ENCODE results near the gene SKI. TPM values are rescaled to one million over a fixed set of nuclear protein-coding genes. Genes with fewer than 3 reads are reported as not detected.

The SKI gene
- total and polyA plus RNA-seq, 2 of the 8 experiments (the other 6 are each of a cell fraction or from before 2014, with no cell fraction given) = 8.3 to 87.6 TPM

DNA sequence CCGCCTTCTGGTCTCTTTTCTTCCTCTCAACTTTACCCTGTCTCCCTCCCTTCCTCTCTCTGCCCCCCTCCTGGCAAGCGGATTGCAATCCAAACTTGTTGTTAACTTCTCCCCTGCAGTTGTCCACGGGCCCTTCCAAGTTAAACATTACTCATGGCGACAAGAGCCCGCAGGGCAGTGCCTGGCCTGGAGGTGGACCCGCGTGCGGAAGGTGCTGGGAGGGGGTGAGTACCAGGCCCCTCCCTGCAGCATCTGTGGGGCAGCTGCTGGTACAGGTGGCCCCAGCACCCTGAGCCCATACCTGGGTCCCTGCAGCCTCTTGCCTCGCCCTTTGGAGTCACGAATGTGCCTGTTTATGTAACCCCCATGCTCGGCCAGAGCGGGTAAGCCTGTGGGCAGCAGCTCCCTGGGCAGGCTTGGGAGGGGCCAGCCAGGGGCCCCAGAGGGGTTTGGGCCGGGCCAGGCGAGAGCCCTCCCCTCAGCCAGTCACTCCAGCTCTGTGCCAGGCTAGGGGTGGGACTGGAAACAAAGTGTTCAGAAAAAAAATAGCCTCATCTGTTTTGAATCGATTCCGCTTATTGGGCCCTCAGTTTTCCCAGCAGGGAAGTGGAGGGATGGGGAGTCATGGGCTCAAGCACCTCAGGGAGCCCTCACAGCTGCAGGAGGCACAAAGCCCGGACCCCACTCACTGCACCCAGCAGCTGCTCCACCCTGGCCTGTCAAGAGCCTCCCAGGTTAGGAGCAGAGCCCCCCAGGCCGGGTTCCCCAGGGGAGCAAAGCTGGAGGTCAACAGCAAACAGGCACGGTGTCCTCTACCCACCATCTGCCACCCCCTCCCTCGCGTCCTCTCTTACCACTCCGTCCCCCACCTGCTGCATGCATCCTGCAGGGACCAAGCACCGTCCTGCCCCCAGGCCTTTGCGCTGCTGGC, 19.5 kb upstream of the SKI start:
- Histone ChIP-seq H3K79me1 (ENCODE audit: low read depth, low read length) (no peaks in the 10 kb centered on the region), H3K79me2 (ENCODE audit: control insufficient read depth in 1 of 2, insufficient read depth in 2 of 2, low read length in 2 of 2) (no peaks in the 10 kb centered on the region), H3K27ac (ENCODE audit: low read depth, low read length) (no peak overlapping the region), H2BK12ac (ENCODE audit: low read depth, low read length) (no peak overlapping the region), H3K4me3 (ENCODE audit: extremely low read depth in 1 of 4, insufficient read depth in 2 of 4, low read depth in 3 of 4, low read length in 4 of 4) (no peak overlapping the region), H3K23ac (ENCODE audit: insufficient read length) (no peak overlapping the region), H4K8ac (ENCODE audit: extremely low read depth, insufficient read depth, low read length) (no peak overlapping the region; the same call in 1 of the 2 replicates), H2BK120ac (replicated peaks; ENCODE audit: low read depth, low read length) (no peak overlapping the region), H3K27me3 (replicated peaks in 1 of 4; ENCODE audit: control insufficient read depth in 3 of 4, extremely low read depth in 1 of 4, insufficient read depth in 3 of 4, low read length in 3 of 4) (peaks cover 0 to 11% (median 6%) of the 10 kb centered on the region in 4 experiments; a peak in 4 of 7 replicates), H2BK20ac (ENCODE audit: low read length) (no peak overlapping the region), H3K4ac (replicated peaks; ENCODE audit: insufficient read length, low read depth, low read length) (no peak overlapping the region), H2BK15ac (ENCODE audit: low read length) (no peak overlapping the region), H3K4me2 (ENCODE audit: insufficient read depth in 1 of 2, low read depth in 2 of 2, low read length in 2 of 2) (no peak overlapping the region), H2AK5ac (ENCODE audit: low read depth, low read length) (no peak overlapping the region), H4K20me1 (replicated peaks in 1 of 2; ENCODE audit: control insufficient read depth in 1 of 2, insufficient read depth in 2 of 2, low read length in 2 of 2) (no peaks in the 10 kb centered on the region), H3K9me3 (ENCODE audit: insufficient read depth in 2 of 2, low read depth in 1 of 2, low read length in 1 of 2) (no peaks in the 10 kb centered on the region), H3K9ac (replicated peaks in 1 of 4; ENCODE audit: extremely low read depth in 1 of 4, low read depth in 3 of 4, low read length in 3 of 4) (no peak overlapping the region), H3K18ac (ENCODE audit: extremely low read depth, low read length) (peak overlapping the region; percentile 32), H2AFZ (ENCODE audit: low read length) (no peak overlapping the region), H3K23me2 (ENCODE audit: low read depth, low read length) (peaks cover 8% of the 10 kb centered on the region), H3K36me3 (ENCODE audit: control insufficient read depth in 2 of 4, insufficient read depth in 4 of 4, low read length in 3 of 4) (no peaks in the 10 kb centered on the region), H3K14ac (ENCODE audit: insufficient read length) (no peak overlapping the region), H2BK5ac (ENCODE audit: low read depth, low read length) (0 out of 2 replicates have a peak overlapping the region, but pooled peaks have one; percentile 35), H4K5ac (ENCODE audit: insufficient read length, low read depth, low read length) (no peak overlapping the region), H4K91ac (replicated peaks; ENCODE audit: insufficient read length, low read length) (no peak overlapping the region), H3K56ac (replicated peaks; ENCODE audit: insufficient read length, low read depth, low read length) (no peak overlapping the region), H3K4me1 (replicated peaks in 1 of 4; ENCODE audit: control insufficient read depth in 3 of 4, insufficient read depth in 4 of 4, low read length in 3 of 4) (peaks cover 3 to 26% (median 22%) of the 10 kb centered on the region in 4 experiments)
- FAIRE-seq = no peak
- ChIA-PET CTCF (ENCODE audit: partially characterized antibody) (interaction anchor here (1.0 to 4.3 kb wide), 8 partner anchors 12 to 173 kb away, joined by 3 to 22 read pairs (median 4); no protein-coding TSS in a partner anchor), POLR2A (ENCODE audit: partially characterized antibody) (interaction anchor here (1.2 to 2.1 kb wide), 2 partner anchors 10 to 21 kb away, joined by 4 to 5 read pairs; no protein-coding TSS in a partner anchor)
- 85% methylated on average over 20 of the region's 24 CpGs; no CpG with 5 or more reads in 1 of the 2 experiments for WGBS, 2 experiments (ENCODE audit: extremely low coverage in 1 of 2, insufficient coverage in 1 of 2, insufficient read length in 1 of 2, insufficient replicate concordance in 2 of 2, low coverage in 1 of 2, low lambda C conversion rate in 2 of 2, missing lambda C conversion rate in 1 of 2)
- DNase-seq (ENCODE audit: low read depth in 1 of 2, low spot score in 2 of 2) = no peak
- no peak for TF ChIP-seq ASH2L (IDR thresholded peaks at IDR 0.05; ENCODE audit: low read length)
- no peak for TF ChIP-seq SRF (IDR thresholded peaks at IDR 0.05; ENCODE audit: low read depth, low read length)
- no peak for TF ChIP-seq RAD21 (IDR thresholded peaks at IDR 0.05 in 1 of 2, conservative IDR thresholded peaks at IDR 0.05 in 1 of 2; ENCODE audit: low read depth in 2 of 2, low read length in 2 of 2)
- no peak for TF ChIP-seq SAP30 (IDR thresholded peaks at IDR 0.05; ENCODE audit: insufficient read depth, insufficient replicate concordance, low read length)
- TF ChIP-seq, protein P1, sequence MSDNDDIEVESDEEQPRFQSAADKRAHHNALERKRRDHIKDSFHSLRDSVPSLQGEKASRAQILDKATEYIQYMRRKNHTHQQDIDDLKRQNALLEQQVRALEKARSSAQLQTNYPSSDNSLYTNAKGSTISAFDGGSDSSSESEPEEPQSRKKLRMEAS (IDR thresholded peaks at IDR 0.05) = no peak
- TF ChIP-seq TAF7 (optimal IDR thresholded peaks at IDR 0.05; ENCODE audit: borderline replicate concordance, low read depth, low read length) = no peak
- TF ChIP-seq RXRA (IDR thresholded peaks at IDR 0.05; ENCODE audit: insufficient read depth, low read depth, low read length) = no peak
- no peak for TF ChIP-seq RFX5 (IDR thresholded peaks at IDR 0.05; ENCODE audit: borderline replicate concordance, low read depth, low read length)
- no peak for TF ChIP-seq TCF12 (IDR thresholded peaks at IDR 0.05; ENCODE audit: low read depth, low read length)
- no peak for TF ChIP-seq NRF1 (IDR thresholded peaks at IDR 0.05; ENCODE audit: low read depth, low read length)
- no peak for TF ChIP-seq EZH2 (IDR thresholded peaks at IDR 0.05; ENCODE audit: low read depth, low read length, severe bottlenecking)

Measured in H1 (cell line).